ENCODE data around the gene RAB30. TPM values are rescaled to one million over a fixed set of nuclear protein-coding genes. Genes with fewer than 3 reads are reported as not detected.

RAB30 gene
- total RNA-seq, 1 donor from 2014 or later, result 160 TPM

DNA sequence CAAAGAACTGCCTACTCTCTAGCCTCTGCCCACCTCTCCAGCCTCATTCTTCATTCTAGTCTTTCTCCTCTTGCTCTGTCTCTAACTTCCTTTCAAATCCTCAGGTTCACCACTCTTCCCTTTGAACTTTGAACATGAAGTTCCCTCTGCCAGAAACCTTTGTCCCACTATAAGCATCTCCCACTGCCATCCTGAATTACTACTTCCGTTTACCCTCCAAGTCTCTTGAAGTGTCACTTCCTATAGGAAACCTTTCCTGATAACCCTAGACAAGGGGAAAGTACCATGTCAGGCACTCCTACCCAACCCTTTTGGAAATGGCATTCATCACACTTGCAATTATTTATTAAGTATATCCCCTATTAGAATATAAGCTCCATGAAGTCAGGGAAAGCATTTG, 3.1 kb downstream of the RAB30 start:
- H3K9me3 Mint-ChIP-seq, result no peaks in the 10 kb centered on the region
- H3K4me1 Mint-ChIP-seq, result peaks cover 76% of the 10 kb centered on the region
- no peak overlapping the region for H3K4me3 Mint-ChIP-seq
- POLR2A ChIA-PET, result interaction anchor here (0.5 to 10.8 kb wide), 6 partner anchors 20 to 149 kb away, joined by 4 to 129 read pairs (median 5); partner anchors contain the start of gene PCF11
- TF ChIP-seq, protein P1, sequence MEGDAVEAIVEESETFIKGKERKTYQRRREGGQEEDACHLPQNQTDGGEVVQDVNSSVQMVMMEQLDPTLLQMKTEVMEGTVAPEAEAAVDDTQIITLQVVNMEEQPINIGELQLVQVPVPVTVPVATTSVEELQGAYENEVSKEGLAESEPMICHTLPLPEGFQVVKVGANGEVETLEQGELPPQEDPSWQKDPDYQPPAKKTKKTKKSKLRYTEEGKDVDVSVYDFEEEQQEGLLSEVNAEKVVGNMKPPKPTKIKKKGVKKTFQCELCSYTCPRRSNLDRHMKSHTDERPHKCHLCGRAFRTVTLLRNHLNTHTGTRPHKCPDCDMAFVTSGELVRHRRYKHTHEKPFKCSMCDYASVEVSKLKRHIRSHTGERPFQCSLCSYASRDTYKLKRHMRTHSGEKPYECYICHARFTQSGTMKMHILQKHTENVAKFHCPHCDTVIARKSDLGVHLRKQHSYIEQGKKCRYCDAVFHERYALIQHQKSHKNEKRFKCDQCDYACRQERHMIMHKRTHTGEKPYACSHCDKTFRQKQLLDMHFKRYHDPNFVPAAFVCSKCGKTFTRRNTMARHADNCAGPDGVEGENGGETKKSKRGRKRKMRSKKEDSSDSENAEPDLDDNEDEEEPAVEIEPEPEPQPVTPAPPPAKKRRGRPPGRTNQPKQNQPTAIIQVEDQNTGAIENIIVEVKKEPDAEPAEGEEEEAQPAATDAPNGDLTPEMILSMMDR (IDR thresholded peaks at IDR 0.05), result no peak
- intact Hi-C loops (cut with micrococcal nuclease), result no loop called here
- no peak for ATAC-seq (ENCODE audit: low read depth)
- no peak for DNase-seq
- CTCF ChIA-PET, result no interaction called here
- no peaks in the 10 kb centered on the region for H3K27me3 Mint-ChIP-seq
- peaks cover 36% of the 10 kb centered on the region for H3K36me3 Mint-ChIP-seq (ENCODE audit: low read depth)
- no peak overlapping the region for H3K27ac Mint-ChIP-seq

DNA sequence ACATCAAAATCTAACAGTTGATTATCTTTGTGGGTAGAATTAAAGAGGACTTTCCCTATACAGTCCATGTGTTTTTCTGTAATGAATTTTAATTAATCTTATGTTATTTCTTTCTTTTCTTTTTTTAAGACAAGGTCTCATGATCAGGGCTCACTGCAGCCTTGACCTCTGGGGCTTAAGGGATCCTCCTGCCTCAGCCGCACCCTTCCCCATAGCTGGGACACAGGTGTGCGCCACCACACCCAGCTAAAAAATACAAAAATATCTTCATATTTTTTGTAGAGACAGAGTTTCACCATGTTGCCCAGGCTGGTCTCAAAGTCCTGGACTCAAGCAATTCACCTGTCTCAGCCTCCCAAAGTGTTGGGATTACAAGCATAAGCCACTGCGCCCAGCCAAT, 7.7 kb downstream of the RAB30 start:
- peaks cover 8% of the 10 kb centered on the region for H3K9me3 Mint-ChIP-seq
- intact Hi-C loops (cut with micrococcal nuclease), result no loop called here
- no peaks in the 10 kb centered on the region for H3K27me3 Mint-ChIP-seq
- H3K4me3 Mint-ChIP-seq, result peak overlapping the region; percentile 87
- TF ChIP-seq, protein P1 (IDR thresholded peaks at IDR 0.05), result no peak
- no peak for DNase-seq
- no peak overlapping the region for H3K27ac Mint-ChIP-seq
- ChIA-PET POLR2A (interaction anchor here (0.6 to 5.7 kb wide), 13 partner anchors 8 to 163 kb away, joined by 3 to 126 read pairs (median 20); partner anchors contain the start of genes ANKRD42, DDIAS, PCF11 and PRCP), CTCF (interaction anchor here (1.6 kb wide), 1 partner anchor 137 kb away, joined by 3 read pairs; no protein-coding TSS in a partner anchor)
- H3K36me3 Mint-ChIP-seq (ENCODE audit: low read depth), result peaks cover 59% of the 10 kb centered on the region
- peaks cover 94% of the 10 kb centered on the region for H3K4me1 Mint-ChIP-seq
- ATAC-seq (ENCODE audit: low read depth), result no peak

DNA sequence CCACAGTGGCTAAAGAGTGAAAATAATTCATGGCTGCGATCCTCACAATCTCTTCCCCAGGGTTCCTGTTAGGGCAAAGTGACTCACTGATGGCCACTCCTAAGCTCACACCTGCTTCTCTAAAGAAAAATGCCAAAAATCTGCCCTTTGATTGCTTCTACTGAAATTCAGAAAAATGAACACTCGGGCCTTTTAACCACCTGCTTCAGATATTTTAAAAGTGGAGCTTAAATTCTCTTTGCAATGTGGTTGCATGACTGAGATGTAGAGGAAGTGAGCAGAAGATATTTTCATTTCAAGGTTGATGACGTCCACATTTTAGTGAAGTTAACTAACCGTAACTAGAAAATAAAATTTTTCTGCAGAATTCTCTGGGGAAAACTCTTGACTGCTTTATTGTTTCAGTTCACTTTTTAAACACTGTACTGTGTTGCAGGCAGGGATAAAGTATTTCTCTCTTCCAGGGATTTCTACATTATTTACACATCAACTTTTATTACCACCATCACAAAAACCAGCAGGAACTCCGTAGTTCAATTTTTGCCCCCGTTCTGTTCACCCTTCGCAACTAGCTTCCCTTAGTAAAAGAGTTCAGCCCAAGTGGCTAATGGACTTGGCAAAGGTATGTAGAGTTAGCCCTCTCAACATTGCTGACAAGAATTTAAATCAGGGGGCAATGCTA, 8.5 kb downstream of the RAB30 start:
- ATAC-seq (ENCODE audit: low read depth) (peak; percentile 72), DNase-seq (no peak)
- Mint-ChIP-seq H3K4me1 (peaks cover 94% of the 10 kb centered on the region), H3K27me3 (no peaks in the 10 kb centered on the region), H3K4me3 (peak overlapping the region; percentile 87), H3K36me3 (ENCODE audit: low read depth) (peaks cover 58% of the 10 kb centered on the region), H3K9me3 (peaks cover 8% of the 10 kb centered on the region), H3K27ac (no peak overlapping the region)
- intact Hi-C loops (cut with micrococcal nuclease), result loop anchor here (1.0 to 2.0 kb wide), 9 partner anchors 8 to 224 kb away; partner anchors contain the start of genes ANKRD42, CCDC90B, DDIAS and RAB30
- TF ChIP-seq, protein P1 (IDR thresholded peaks at IDR 0.05), result no peak
- POLR2A ChIA-PET, result interaction anchor here (0.6 to 5.7 kb wide), 36 partner anchors 9 to 223 kb away, joined by 3 to 126 read pairs (median 8); partner anchors contain the start of genes ANKRD42, CCDC90B, DDIAS and PCF11
- CTCF ChIA-PET, result interaction anchor here (0.8 to 2.7 kb wide), 4 partner anchors 9 to 163 kb away, joined by 3 to 10 read pairs (median 4); partner anchors contain the start of genes PRCP and RAB30

DNA sequence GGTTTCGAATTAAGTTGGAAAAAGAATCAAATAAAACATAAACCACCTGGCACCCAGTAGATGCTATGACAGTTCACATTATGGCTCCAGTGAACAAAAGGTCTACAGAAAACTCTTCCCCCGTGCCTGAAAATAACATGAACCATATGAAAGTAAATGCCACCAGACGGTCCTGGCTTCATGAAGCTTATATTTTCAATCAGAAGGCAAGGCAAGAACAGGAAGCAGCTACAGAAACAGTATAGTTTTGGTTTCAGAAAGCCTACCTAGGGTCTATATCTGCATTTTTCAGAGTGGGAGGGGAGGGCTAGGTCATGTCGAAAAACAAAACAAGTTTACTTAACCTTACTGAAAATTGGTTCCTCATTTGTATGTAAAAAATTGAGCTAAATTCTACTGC, 9.8 kb downstream of the RAB30 start:
- CTCF ChIA-PET, result interaction anchor here (1.0 to 2.7 kb wide), 3 partner anchors 10 to 28 kb away, joined by 3 to 10 read pairs (median 6); partner anchors contain the start of gene RAB30
- Mint-ChIP-seq H3K27me3 (no peaks in the 10 kb centered on the region), H3K9me3 (peaks cover 8% of the 10 kb centered on the region), H3K4me3 (peak overlapping the region; percentile 87), H3K36me3 (ENCODE audit: low read depth) (peaks cover 54% of the 10 kb centered on the region), H3K4me1 (peaks cover 93% of the 10 kb centered on the region), H3K27ac (no peak overlapping the region)
- ATAC-seq (ENCODE audit: low read depth), result peak; percentile 38
- intact Hi-C loops (cut with micrococcal nuclease), result loop anchor here (1.0 to 2.0 kb wide), 2 partner anchors 15 to 225 kb away; partner anchors contain the start of gene CCDC90B
- DNase-seq, result no peak
- TF ChIP-seq, protein P1 (IDR thresholded peaks at IDR 0.05), result no peak
- POLR2A ChIA-PET, result interaction anchor here (0.6 to 5.7 kb wide), 23 partner anchors 9 to 161 kb away, joined by 3 to 126 read pairs (median 10); partner anchors contain the start of genes DDIAS, PCF11, PRCP and RAB30

DNA sequence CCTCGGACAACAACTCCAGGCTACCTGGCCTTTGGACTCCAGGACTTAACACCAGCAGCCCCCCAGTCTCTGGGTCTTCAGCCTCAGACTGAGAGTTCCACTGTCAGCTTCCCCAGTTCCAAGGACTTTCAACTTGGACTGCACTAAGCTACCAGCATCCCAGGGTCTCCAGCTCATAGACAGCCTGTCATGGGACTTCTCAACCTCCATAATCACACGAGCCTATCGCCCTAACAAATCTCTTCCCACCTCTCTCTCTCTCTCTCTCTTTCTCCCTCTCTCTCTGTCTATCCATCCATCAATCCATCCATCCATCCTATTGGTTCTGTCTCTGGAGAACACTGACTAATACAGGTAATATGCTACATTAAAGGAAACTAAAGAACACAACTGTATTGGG, 10.7 kb downstream of the RAB30 start:
- CTCF ChIA-PET, result interaction anchor here (2.7 kb wide), 1 partner anchor 9 kb away, joined by 10 read pairs; no protein-coding TSS in a partner anchor
- Mint-ChIP-seq H3K4me1 (peaks cover 94% of the 10 kb centered on the region), H3K27me3 (no peaks in the 10 kb centered on the region), H3K4me3 (peak overlapping the region; percentile 41), H3K9me3 (peaks cover 8% of the 10 kb centered on the region), H3K36me3 (ENCODE audit: low read depth) (peaks cover 56% of the 10 kb centered on the region), H3K27ac (no peak overlapping the region)
- TF ChIP-seq, protein P1 (IDR thresholded peaks at IDR 0.05), result no peak
- POLR2A ChIA-PET, result interaction anchor here (0.7 to 5.7 kb wide), 5 partner anchors 8 to 189 kb away, joined by 3 to 126 read pairs (median 42); partner anchors contain the start of genes PCF11 and RAB30
- intact Hi-C loops (cut with micrococcal nuclease), result no loop called here
- no peak for DNase-seq
- ATAC-seq (ENCODE audit: low read depth), result no peak

Data from activated B cell treated with CpG ODN at 0.5 μM for 24 hours (primary cell).